GM06990 (cell line): ENCODE results near the gene PIH1D1.

Experiments
- DNase-seq: peaks from one replicate; pipeline ENCODE4 v3.0.0-alpha.2; 2011; ENCODE audit not compliant: insufficient read length; ENCODE audit errors: extremely low read depth
- H3K27me3 ChIP-seq: replicated peaks from 2 replicates; pipeline ENCODE4 v1.6.0; 2011; ENCODE audit warnings: low read length; ENCODE audit not compliant: control insufficient read depth, insufficient read depth
- H3K36me3 ChIP-seq: 2 replicates; pipeline ENCODE4 v1.5.1; 2011; ENCODE audit warnings: low read length; ENCODE audit not compliant: control insufficient read depth, insufficient read depth
- H3K4me3 ChIP-seq: replicated peaks from 2 replicates; pipeline ENCODE4 v1.5.1; 2011; ENCODE audit warnings: low read depth, mild to moderate bottlenecking, control low read depth, low read length
- CTCF ChIP-seq: IDR thresholded peaks from 2 replicates; pipeline ENCODE4 v1.5.1; 2011; ENCODE audit warnings: low read length, control low read depth, mild to moderate bottlenecking, inconsistent platforms; ENCODE audit not compliant: insufficient read depth, poor library complexity, severe bottlenecking

PIH1D1 gene

GRCh38 chr19:49417088-49417487, 34.5 kb downstream of the PIH1D1 start:
- TF ChIP-seq CTCF, result no peak
- no peak for DNase-seq
- Histone ChIP-seq H3K27me3 (no peaks in the 10 kb centered on the region), H3K4me3 (no peak overlapping the region), H3K36me3 (no peaks in the 10 kb centered on the region)

GRCh38 chr19:49415810-49416200, 35.8 kb downstream of the PIH1D1 start:
- DNase-seq, result no peak
- H3K36me3 ChIP-seq, result no peaks in the 10 kb centered on the region
- H3K27me3 ChIP-seq, result no peaks in the 10 kb centered on the region
- no peak for TF ChIP-seq CTCF
- no peak overlapping the region for H3K4me3 ChIP-seq

GRCh38 chr19:49415102-49415809, 36.4 kb downstream of the PIH1D1 start:
- peak; percentile 82 for DNase-seq
- H3K27me3 ChIP-seq, result no peaks in the 10 kb centered on the region
- no peak for TF ChIP-seq CTCF

GRCh38 chr19:49414256-49414655, 37.4 kb downstream of the PIH1D1 start:
- H3K4me3 ChIP-seq, result no peak overlapping the region
- no peak for TF ChIP-seq CTCF
- H3K36me3 ChIP-seq, result no peaks in the 10 kb centered on the region
- H3K27me3 ChIP-seq, result no peaks in the 10 kb centered on the region
- DNase-seq, result no peak

More at GRCh38 chr19:49415102-49415809, 36.4 kb downstream of the PIH1D1 start:
- no peak overlapping the region for H3K4me3 ChIP-seq
- no peaks in the 10 kb centered on the region for H3K36me3 ChIP-seq

- no peak for TF ChIP-seq CTCF
- no peak overlapping the region for H3K4me3 ChIP-seq
- no peaks in the 10 kb centered on the region for H3K27me3 ChIP-seq
- no peaks in the 10 kb centered on the region for H3K36me3 ChIP-seq
- DNase-seq, result no peak
Measured at GRCh38 chr19:49413348-49413747, 38.3 kb downstream of the PIH1D1 start.
